SK-N-SH (cell line): ENCODE results near the gene ETV6. TPM values are rescaled to one million over a fixed set of nuclear protein-coding genes. Genes with fewer than 3 reads are reported as not detected.

Experiments used
- CTCF ChIA-PET: fragments of 300-600, 350-600 bp; formaldehyde crosslinking; extraction: SDS; loops from one replicate; lab custom pipeline; 2021; lab: Yijun Ruan, JAX
- POLR2A ChIA-PET: fragments of 350-600 bp; sonication (Branson Sonifier 250); formaldehyde crosslinking; extraction: SDS; loops from one replicate; lab custom pipeline; 2020; ENCODE audit warnings: antibody characterized with exemption, inconsistent platforms; lab: Yijun Ruan, JAX
- DNase-seq: peaks from one replicate; pipeline ENCODE4 v3.0.0; 2012
- H2AFZ ChIP-seq: fragments of 200-600 bp; sonication (generic); 2 replicates; pipeline ENCODE4 v1.8.1; 2016; ENCODE audit warnings: antibody characterized with exemption, mild to moderate bottlenecking, low read depth
- H3F3A ChIP-seq: fragments of 200-600 bp; sonication (generic); replicated peaks from 2 replicates; pipeline ENCODE3; 2016; ENCODE audit warnings: antibody characterized with exemption, mild to moderate bottlenecking; ENCODE audit not compliant: insufficient read depth
- H3K27ac ChIP-seq, 2 experiments: fragments of 200-500 bp in 1 of 2; fragments of 200-600 bp in 1 of 2; sonication (Bioruptor generic) in 1 of 2; sonication (generic), shearing (Covaris generic) in 1 of 2; 2 replicates each; pipeline versions ENCODE4 v1.5.1 to v1.6.1; 2014 to 2016; ENCODE audit warnings: low read depth in 2 of 2, inconsistent platforms in 1 of 2, low read length in 1 of 2, mild to moderate bottlenecking in 1 of 2, mixed read lengths in 1 of 2
- H3K27me3 ChIP-seq: fragments of 200-600 bp; sonication (generic), shearing (Covaris generic); 2 replicates; pipeline ENCODE4 v1.6.1; 2016; ENCODE audit warnings: mixed run types; ENCODE audit not compliant: insufficient read depth
- H3K36me3 ChIP-seq, 2 experiments: fragments of 200-500 bp in 1 of 2; fragments of 200-600 bp in 1 of 2; sonication (Bioruptor generic) in 1 of 2; sonication (generic) in 1 of 2; replicated peaks in 1 of 2; 2 replicates each; pipeline versions ENCODE3 to v1.5.1; 2014 to 2016; ENCODE audit warnings: low read length in 1 of 2, mild to moderate bottlenecking in 1 of 2; ENCODE audit not compliant: insufficient read depth in 2 of 2, control insufficient read depth in 1 of 2
- H3K4me1 ChIP-seq, 2 experiments: fragments of 200-500 bp in 1 of 2; fragments of 200-600 bp in 1 of 2; sonication (Bioruptor generic) in 1 of 2; sonication (generic), shearing (Covaris generic) in 1 of 2; 2 replicates each; pipeline versions ENCODE4 v1.5.1 to v1.6.1; 2014 to 2016; ENCODE audit warnings: low read depth in 1 of 2, low read length in 1 of 2, mixed run types in 1 of 2; ENCODE audit not compliant: insufficient read depth in 2 of 2, control insufficient read depth in 1 of 2
- H3K4me2 ChIP-seq: fragments of 200-600 bp; sonication (generic), shearing (Covaris generic); 2 replicates; pipeline ENCODE4 v1.6.1; 2017; ENCODE audit warnings: mixed run types
- H3K4me3 ChIP-seq, 2 experiments: fragments of 200-500 bp in 1 of 2; fragments of 200-600 bp in 1 of 2; sonication (Bioruptor generic) in 1 of 2; sonication (generic), shearing (Covaris generic) in 1 of 2; 2 replicates each; pipeline versions ENCODE4 v1.5.1 to v1.8.1; 2014 to 2016; ENCODE audit warnings: low read depth in 2 of 2, inconsistent platforms in 1 of 2, low read length in 1 of 2, mild to moderate bottlenecking in 1 of 2, mixed read lengths in 1 of 2, moderate library complexity in 1 of 2
- H3K79me2 ChIP-seq: fragments of 200-600 bp; sonication (generic); 2 replicates; pipeline ENCODE4 v1.8.1; 2017; ENCODE audit warnings: mild to moderate bottlenecking; ENCODE audit not compliant: insufficient read depth
- H3K9ac ChIP-seq: fragments of 200-600 bp; sonication (generic); 2 replicates; pipeline ENCODE4 v1.6.1; 2017; ENCODE audit warnings: mixed run types
- H3K9me2 ChIP-seq: fragments of 200-600 bp; sonication (generic); 2 replicates; pipeline ENCODE4 v1.6.1; 2017; ENCODE audit warnings: mixed run types
- H3K9me3 ChIP-seq: fragments of 200-600 bp; sonication (generic); 2 replicates; pipeline ENCODE4 v1.6.1; 2017; ENCODE audit warnings: mixed run types, mild to moderate bottlenecking, moderate library complexity
- H4K20me1 ChIP-seq: fragments of 200-600 bp; sonication (generic); 2 replicates; pipeline ENCODE4 v1.6.1; 2017; ENCODE audit warnings: mild to moderate bottlenecking, mixed run types; ENCODE audit not compliant: insufficient read depth
- CHD2 ChIP-seq: fragments of 150-350 bp; IDR thresholded peaks from 2 replicates; pipeline ENCODE4 v1.6.1; 2018; ENCODE audit warnings: low read length; ENCODE audit not compliant: partially characterized antibody
- CTCF ChIP-seq: fragments of 200-600 bp; sonication (generic); IDR thresholded peaks from 2 replicates; pipeline ENCODE4 v1.6.1; 2017; ENCODE audit warnings: antibody characterized with exemption, mild to moderate bottlenecking, moderate library complexity
- EP300 ChIP-seq, 2 experiments: IDR thresholded peaks; 2 replicates each; pipeline versions ENCODE4 v1.4.0 to v1.6.1; 2012; ENCODE audit warnings: borderline replicate concordance in 1 of 2, low read depth in 1 of 2, low read length in 1 of 2
- EZH2phosphoT487 ChIP-seq: fragments of 200-600 bp; sonication (generic); IDR thresholded peaks from 2 replicates; pipeline ENCODE4 v1.6.1; 2017; ENCODE audit warnings: low read depth, mixed run types, mild to moderate bottlenecking, antibody characterized with exemption, moderate library complexity, borderline replicate concordance
- FOSL2 ChIP-seq: IDR thresholded peaks from 2 replicates; pipeline ENCODE4 v1.4.0; 2012; ENCODE audit warnings: low read depth, mild to moderate bottlenecking, moderate library complexity, borderline replicate concordance
- FOXJ3 ChIP-seq: sonication (generic); formaldehyde crosslinking; IDR thresholded peaks from 2 replicates; pipeline ENCODE4 v1.5.1; 2020; ENCODE audit warnings: mild to moderate bottlenecking, missing genetic modification reagents
- GABPA ChIP-seq: IDR thresholded peaks from 2 replicates; pipeline ENCODE4 v1.4.0; 2012; ENCODE audit warnings: low read depth, mild to moderate bottlenecking
- GATA2 ChIP-seq: sonication (generic); formaldehyde crosslinking; IDR thresholded peaks from 2 replicates; pipeline ENCODE4 v1.5.0; 2020; ENCODE audit warnings: mild to moderate bottlenecking, missing genetic modification reagents
- IRF3 ChIP-seq: fragments of 150-350 bp; IDR thresholded peaks from 2 replicates; pipeline ENCODE4 v1.6.1; 2016; ENCODE audit warnings: mild to moderate bottlenecking, low read depth, low read length
- MAX ChIP-seq: IDR thresholded peaks from 2 replicates; pipeline ENCODE4 v1.4.0; 2012; ENCODE audit warnings: low read depth
- MXI1 ChIP-seq: IDR thresholded peaks from 2 replicates; pipeline ENCODE4 v1.6.1; 2012; ENCODE audit warnings: mild to moderate bottlenecking, low read depth, low read length, improper control_type of control experiment
- NFIC ChIP-seq: IDR thresholded peaks from 2 replicates; pipeline ENCODE4 v1.4.0; 2012; ENCODE audit warnings: borderline replicate concordance
- PBX3 ChIP-seq: IDR thresholded peaks from 2 replicates; pipeline ENCODE4; 2012
- POLR2AphosphoS5 ChIP-seq: IDR thresholded peaks from 2 replicates; pipeline ENCODE4 v1.6.1; 2012; ENCODE audit warnings: low read depth, low read length
- RCOR1 ChIP-seq: fragments of 150-350 bp; IDR thresholded peaks from 2 replicates; pipeline ENCODE4 v1.6.1; 2017; ENCODE audit warnings: antibody characterized with exemption, low read length
- RXRA ChIP-seq: IDR thresholded peaks from 2 replicates; pipeline ENCODE4 v1.4.0; 2012; ENCODE audit warnings: low read depth, mild to moderate bottlenecking, borderline replicate concordance
- SIN3A ChIP-seq: IDR thresholded peaks from 2 replicates; pipeline ENCODE4 v1.6.1; 2012; ENCODE audit warnings: low read depth, mild to moderate bottlenecking, low read length, moderate library complexity, borderline replicate concordance
- TAF1 ChIP-seq: IDR thresholded peaks from 2 replicates; pipeline ENCODE4 v1.6.1; 2012; ENCODE audit warnings: low read depth, mild to moderate bottlenecking, low read length, moderate library complexity, borderline replicate concordance
- TCF12 ChIP-seq: IDR thresholded peaks from 2 replicates; pipeline ENCODE4 v1.4.0; 2012
- TEAD4 ChIP-seq: IDR thresholded peaks from 2 replicates; pipeline ENCODE4 v1.4.0; 2012; ENCODE audit warnings: mild to moderate bottlenecking, borderline replicate concordance; ENCODE audit not compliant: insufficient read depth
- WGBS: methylation state at CpG from one replicate; pipeline ENCODE4 v1.1.6; 2017; ENCODE audit warnings: low lambda C conversion rate; 5-methylcytosine and 5-hydroxymethylcytosine counted together
- polyA plus RNA-seq, 3 experiments: library from polyadenylated mRNA; depleted of rRNA; stranded (reverse); fragments of >200 nt; gene quantifications; 2 replicates each; pipeline ENCODE4 v1.2.3, GENCODE V29; 2012

Gene ETV6
- polyA plus RNA-seq, 1 of the 3 experiments (the other 2 are of a cell fraction): 4.0 TPM

GRCh38 chr12:11798856-11799501, 149.5 kb downstream of the ETV6 start (continued):
- TF ChIP-seq CTCF (no peak), NFIC (peak; percentile 85), PBX3 (peak; percentile 63), GABPA (peak; percentile 55), TAF1 (no peak), RXRA (no peak), POLR2AphosphoS5 (peak; percentile 35; the same call in 1 of the 2 replicates), FOSL2 (no peak), SIN3A (no peak; the same call in 1 of the 2 replicates), RCOR1 (no peak), CHD2 (no peak), EZH2phosphoT487 (no peak), MXI1 (no peak), IRF3 (no peak), TCF12 (peak; percentile 72)
- TF ChIP-seq, all 33 proteins: peak for 8

DNA sequence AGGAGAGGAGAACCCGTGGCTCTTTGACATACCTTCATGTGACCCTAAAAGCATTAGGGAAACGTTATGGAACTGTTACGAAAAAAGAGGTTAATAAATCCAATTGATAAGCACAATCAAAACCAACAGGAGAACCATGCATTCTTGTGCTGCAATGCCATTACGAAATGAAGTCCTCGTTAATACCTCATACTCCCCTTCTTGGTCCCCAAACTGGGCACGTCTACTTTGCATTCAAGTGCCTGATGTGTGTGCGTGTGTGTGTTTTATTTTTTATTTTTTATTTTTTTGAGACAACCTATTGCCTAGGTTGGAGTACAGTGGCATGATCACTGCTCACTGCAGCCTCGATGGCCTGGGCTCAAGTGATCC, 150.0 kb downstream of the ETV6 start:
- peaks cover 38% of the 10 kb centered on the region for H3F3A ChIP-seq
- no peak overlapping the region for H2AFZ ChIP-seq
- no peak for DNase-seq
- peaks cover 15% of the 10 kb centered on the region; the same call in 1 of the 2 replicates for H3K79me2 ChIP-seq
- WGBS: 92% methylated on average over 8 of the region's 8 CpGs
- H3K9ac ChIP-seq: no peak overlapping the region
- H3K4me2 ChIP-seq: no peak overlapping the region
- peak overlapping the region in 1 of 2 experiments; percentile 74; a peak in 2 of 4 replicates for H3K27ac ChIP-seq
- ChIA-PET CTCF (interaction anchor here (1.2 to 1.5 kb wide), 2 partner anchors 10 to 191 kb away, joined by 4 read pairs; no protein-coding TSS in a partner anchor), POLR2A (no interaction called here)
- peaks cover 4 to 5% of the 10 kb centered on the region in 2 experiments for H3K36me3 ChIP-seq
- no peak overlapping the region for H3K4me3 ChIP-seq
- H3K9me2 ChIP-seq: no peaks in the 10 kb centered on the region
- H3K27me3 ChIP-seq: no peaks in the 10 kb centered on the region
- no peaks in the 10 kb centered on the region for H4K20me1 ChIP-seq
- peaks cover 5 to 43% of the 10 kb centered on the region in 2 experiments for H3K4me1 ChIP-seq
- H3K9me3 ChIP-seq: no peaks in the 10 kb centered on the region
- TF ChIP-seq FOXJ3 (CRISPR knock-in tag) (no peak), EP300 (IDR thresholded peaks at IDR 0.05; ENCODE audit: borderline replicate concordance in 1 of 2, low read depth in 1 of 2, low read length in 1 of 2) (no peak), CTCF (no peak), POLR2AphosphoS5 (no peak), MXI1 (no peak), GATA2 (CRISPR knock-in tag) (no peak), NFIC (no peak), IRF3 (no peak), EZH2phosphoT487 (no peak), MAX (no peak), TAF1 (no peak), TEAD4 (no peak)
